ENCODE measurements around the gene ADAMTS9. TPM values are rescaled to one million over a fixed set of nuclear protein-coding genes. Genes with fewer than 3 reads are reported as not detected.
A peak's percentile ranks its signal among the peaks of the same experiment; 100 is the strongest.

ADAMTS9 gene, protein sequence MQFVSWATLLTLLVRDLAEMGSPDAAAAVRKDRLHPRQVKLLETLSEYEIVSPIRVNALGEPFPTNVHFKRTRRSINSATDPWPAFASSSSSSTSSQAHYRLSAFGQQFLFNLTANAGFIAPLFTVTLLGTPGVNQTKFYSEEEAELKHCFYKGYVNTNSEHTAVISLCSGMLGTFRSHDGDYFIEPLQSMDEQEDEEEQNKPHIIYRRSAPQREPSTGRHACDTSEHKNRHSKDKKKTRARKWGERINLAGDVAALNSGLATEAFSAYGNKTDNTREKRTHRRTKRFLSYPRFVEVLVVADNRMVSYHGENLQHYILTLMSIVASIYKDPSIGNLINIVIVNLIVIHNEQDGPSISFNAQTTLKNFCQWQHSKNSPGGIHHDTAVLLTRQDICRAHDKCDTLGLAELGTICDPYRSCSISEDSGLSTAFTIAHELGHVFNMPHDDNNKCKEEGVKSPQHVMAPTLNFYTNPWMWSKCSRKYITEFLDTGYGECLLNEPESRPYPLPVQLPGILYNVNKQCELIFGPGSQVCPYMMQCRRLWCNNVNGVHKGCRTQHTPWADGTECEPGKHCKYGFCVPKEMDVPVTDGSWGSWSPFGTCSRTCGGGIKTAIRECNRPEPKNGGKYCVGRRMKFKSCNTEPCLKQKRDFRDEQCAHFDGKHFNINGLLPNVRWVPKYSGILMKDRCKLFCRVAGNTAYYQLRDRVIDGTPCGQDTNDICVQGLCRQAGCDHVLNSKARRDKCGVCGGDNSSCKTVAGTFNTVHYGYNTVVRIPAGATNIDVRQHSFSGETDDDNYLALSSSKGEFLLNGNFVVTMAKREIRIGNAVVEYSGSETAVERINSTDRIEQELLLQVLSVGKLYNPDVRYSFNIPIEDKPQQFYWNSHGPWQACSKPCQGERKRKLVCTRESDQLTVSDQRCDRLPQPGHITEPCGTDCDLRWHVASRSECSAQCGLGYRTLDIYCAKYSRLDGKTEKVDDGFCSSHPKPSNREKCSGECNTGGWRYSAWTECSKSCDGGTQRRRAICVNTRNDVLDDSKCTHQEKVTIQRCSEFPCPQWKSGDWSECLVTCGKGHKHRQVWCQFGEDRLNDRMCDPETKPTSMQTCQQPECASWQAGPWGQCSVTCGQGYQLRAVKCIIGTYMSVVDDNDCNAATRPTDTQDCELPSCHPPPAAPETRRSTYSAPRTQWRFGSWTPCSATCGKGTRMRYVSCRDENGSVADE (N-terminal part only)
- total RNA-seq (10 to 100 TPM; 11.7 to 31.3 (median 16.7) TPM), polyA plus RNA-seq (10 to 100 TPM in 2 of 3 donors, 1 to 10 TPM in 1; 6.7 to 65.8 (median 11.2) TPM)
- long read RNA-seq, donor 1, partial matches to known transcripts: 1 of 1 reads
- long read RNA-seq, donor 1, other reads (novel, unspliced or antisense): 0 of 1 reads
- long read RNA-seq, donor 2, full-length matches to known transcripts: 1 of 9 reads
- long read RNA-seq, donor 2, partial matches to known transcripts: 6 of 9 reads
- long read RNA-seq, donor 2, other reads (novel, unspliced or antisense): 2 of 9 reads

DNA sequence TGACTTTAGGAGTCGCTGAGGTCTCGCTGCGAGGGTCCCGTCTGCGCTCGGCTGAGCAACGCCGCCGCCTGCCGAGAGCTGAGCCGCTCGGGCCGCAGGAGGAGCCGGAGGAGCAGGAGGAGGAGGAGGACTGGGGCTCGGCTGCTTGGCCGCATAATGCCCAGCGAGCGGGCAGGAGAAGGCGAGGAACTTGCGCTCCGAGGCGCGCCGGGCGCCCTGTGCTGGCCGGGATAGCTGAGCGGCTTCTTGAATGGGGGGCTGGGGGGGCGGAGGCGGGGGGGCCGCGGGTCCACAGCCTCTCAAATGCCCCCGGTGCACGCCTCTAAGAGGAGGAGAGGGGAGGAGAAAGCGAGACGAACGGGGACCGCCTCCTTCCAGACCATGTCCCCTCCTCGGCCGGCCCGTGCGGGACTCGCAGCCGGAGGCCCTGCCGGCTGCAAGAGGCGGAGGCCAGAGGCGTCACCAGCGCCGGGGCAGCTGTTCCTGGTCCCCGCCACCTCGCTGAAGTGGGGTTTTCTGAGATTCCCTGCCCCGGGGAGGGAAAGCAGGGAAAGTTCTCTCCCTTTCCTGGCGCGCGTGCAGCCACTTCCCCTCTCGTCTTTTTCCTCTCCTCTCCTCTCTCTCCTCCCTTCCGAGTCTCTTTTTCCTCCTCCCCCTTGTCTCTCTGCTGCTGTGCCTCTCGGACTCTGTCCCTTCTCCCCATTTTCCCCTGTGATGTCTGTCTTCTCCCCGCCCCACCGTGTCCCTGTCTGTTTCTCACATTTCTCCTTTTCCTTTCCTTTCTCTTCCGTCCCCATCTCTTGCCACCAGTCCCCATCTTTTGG lies at the start of gene ADAMTS9:
Gene ADAMTS9 (minus strand): TSS at position 220 of the 824 bp plus-strand sequence. CDS start 343 bp downstream, outside the sequence.
- H3K27me3 ChIP-seq (ENCODE audit: insufficient read depth in 3 of 3, low read length in 2 of 3): no peaks in the 10 kb centered on the region
- peaks cover 3 to 6% of the 10 kb centered on the region in 2 donors for H3K36me3 ChIP-seq (ENCODE audit: insufficient read depth in 1 of 2, low read depth in 1 of 2)
- H3K4me3 ChIP-seq: peak within 1 kb of the TSS; percentile 78
- DNase-seq (peak; percentile 77 to 86), ATAC-seq (peak; percentile 56 to 57 (median 57))
- peak within 1 kb of the TSS; percentile 92 for H3K27ac ChIP-seq
- intact Hi-C loops (cut with DNase I): loop anchor here (2.0 to 10.0 kb wide), 10 partner anchors 39 to 727 kb away; no protein-coding TSS in a partner anchor
- no peaks in the 10 kb centered on the region for H3K9me3 ChIP-seq
- TF ChIP-seq, protein P1, sequence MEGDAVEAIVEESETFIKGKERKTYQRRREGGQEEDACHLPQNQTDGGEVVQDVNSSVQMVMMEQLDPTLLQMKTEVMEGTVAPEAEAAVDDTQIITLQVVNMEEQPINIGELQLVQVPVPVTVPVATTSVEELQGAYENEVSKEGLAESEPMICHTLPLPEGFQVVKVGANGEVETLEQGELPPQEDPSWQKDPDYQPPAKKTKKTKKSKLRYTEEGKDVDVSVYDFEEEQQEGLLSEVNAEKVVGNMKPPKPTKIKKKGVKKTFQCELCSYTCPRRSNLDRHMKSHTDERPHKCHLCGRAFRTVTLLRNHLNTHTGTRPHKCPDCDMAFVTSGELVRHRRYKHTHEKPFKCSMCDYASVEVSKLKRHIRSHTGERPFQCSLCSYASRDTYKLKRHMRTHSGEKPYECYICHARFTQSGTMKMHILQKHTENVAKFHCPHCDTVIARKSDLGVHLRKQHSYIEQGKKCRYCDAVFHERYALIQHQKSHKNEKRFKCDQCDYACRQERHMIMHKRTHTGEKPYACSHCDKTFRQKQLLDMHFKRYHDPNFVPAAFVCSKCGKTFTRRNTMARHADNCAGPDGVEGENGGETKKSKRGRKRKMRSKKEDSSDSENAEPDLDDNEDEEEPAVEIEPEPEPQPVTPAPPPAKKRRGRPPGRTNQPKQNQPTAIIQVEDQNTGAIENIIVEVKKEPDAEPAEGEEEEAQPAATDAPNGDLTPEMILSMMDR (IDR thresholded peaks at IDR 0.05): no peak
- 1% methylated on average over 43 to 60 of the region's 60 CpGs for WGBS, 3 donors
- peaks cover 11% of the 10 kb centered on the region for H3K4me1 ChIP-seq

DNA sequence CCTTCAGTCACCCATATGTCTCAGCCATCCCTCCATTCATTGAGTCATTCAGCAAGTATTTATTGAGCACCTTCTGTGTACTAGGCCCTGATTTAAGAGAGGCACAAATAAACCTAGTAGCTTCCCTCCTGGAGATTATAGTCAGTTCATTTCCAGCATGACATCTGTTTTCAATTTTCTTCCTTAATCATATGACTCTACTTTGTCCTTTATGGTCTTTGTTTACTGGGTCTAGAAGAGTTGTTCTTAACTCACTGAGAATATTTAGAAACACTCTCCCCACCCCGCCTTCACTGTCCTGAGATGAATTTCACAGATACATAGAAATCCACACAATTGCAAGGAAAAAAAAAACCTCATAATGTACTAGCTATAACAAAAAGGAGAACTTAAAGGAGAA lies 44.8 kb upstream of the ADAMTS9 start:
- 87 to 91% (median 90%) methylated on average over 1 of the region's 1 CpG for WGBS, 3 donors
- ATAC-seq (no peak), DNase-seq (no peak)
- intact Hi-C loops (cut with DNase I): no loop called here
- H3K4me1 ChIP-seq: peaks cover 21% of the 10 kb centered on the region
- no peaks in the 10 kb centered on the region for H3K36me3 ChIP-seq (ENCODE audit: insufficient read depth in 1 of 2, low read depth in 1 of 2)
- no peak overlapping the region for H3K4me3 ChIP-seq
- H3K27me3 ChIP-seq (ENCODE audit: insufficient read depth in 3 of 3, low read length in 2 of 3): no peaks in the 10 kb centered on the region
- TF ChIP-seq, protein P1 (IDR thresholded peaks at IDR 0.05): no peak
- H3K27ac ChIP-seq: no peak overlapping the region
- H3K9me3 ChIP-seq: no peaks in the 10 kb centered on the region

DNA sequence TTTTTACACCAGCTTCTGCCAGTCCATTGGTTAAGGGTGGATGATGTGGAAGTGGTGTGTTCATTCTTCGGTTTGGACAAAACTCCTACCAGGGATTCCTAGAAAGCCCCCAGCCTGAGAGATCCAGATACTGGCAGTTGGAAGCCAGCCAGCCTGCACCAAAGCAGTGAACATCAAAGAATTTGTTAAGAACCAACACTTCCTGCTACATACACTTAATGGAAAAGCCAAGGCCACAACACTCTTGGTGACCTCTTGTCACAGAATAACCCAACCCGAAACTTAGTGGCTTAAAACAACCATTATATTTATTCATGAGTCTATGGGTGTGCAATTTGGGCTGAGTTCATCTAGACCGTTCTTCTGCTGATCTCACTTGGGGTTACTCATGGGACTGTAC lies 42.9 kb upstream of the ADAMTS9 start:
- no peak overlapping the region for H3K4me3 ChIP-seq
- ATAC-seq: no peak
- H3K4me1 ChIP-seq: peaks cover 26% of the 10 kb centered on the region
- TF ChIP-seq, protein P1 (IDR thresholded peaks at IDR 0.05): no peak
- WGBS, 3 donors: 42 to 70% (median 58%) methylated on average over 3 of the region's 3 CpGs
- H3K9me3 ChIP-seq: no peaks in the 10 kb centered on the region
- H3K36me3 ChIP-seq (ENCODE audit: insufficient read depth in 1 of 2, low read depth in 1 of 2): no peaks in the 10 kb centered on the region
- H3K27ac ChIP-seq: no peak overlapping the region
- no peak for DNase-seq
- H3K27me3 ChIP-seq (ENCODE audit: insufficient read depth in 3 of 3, low read length in 2 of 3): no peaks in the 10 kb centered on the region
- intact Hi-C loops (cut with DNase I): no loop called here
